Ascending aorta (tissue), 2 donors: Measurements from ENCODE around the gene CPSF3. TPM values are rescaled to one million over a fixed set of nuclear protein-coding genes. Genes with fewer than 3 reads are reported as not detected.

ENCODE experiments used
- DNase-seq, 2 donors: peaks; one replicate each; pipeline ENCODE4 v3.0.0-alpha.2; 2019; ENCODE audit warnings: low spot score in 2 of 2
- H3K27ac ChIP-seq, 2 donors: fragments of 200-600 bp; sonication (generic); one replicate each; pipeline ENCODE4 v1.5.1; 2016 to 2017; ENCODE audit warnings: mild to moderate bottlenecking in 1 of 2
- H3K27me3 ChIP-seq: fragments of 200-600 bp; sonication (generic); one replicate; pipeline ENCODE4 v1.5.1; 2017
- H3K36me3 ChIP-seq, 2 donors: fragments of 200-600 bp; sonication (generic); one replicate each; pipeline ENCODE4 v1.5.1; 2016
- H3K4me1 ChIP-seq, 2 donors: fragments of 200-600 bp; sonication (generic); one replicate each; pipeline ENCODE4 v1.5.1; 2016 to 2017; ENCODE audit warnings: mild to moderate bottlenecking in 1 of 2
- H3K4me3 ChIP-seq, 2 donors: fragments of 200-600 bp; sonication (generic); one replicate each; pipeline ENCODE4 v1.5.1; 2016 to 2017; ENCODE audit warnings: mild to moderate bottlenecking in 1 of 2
- H3K9me3 ChIP-seq, 2 donors: fragments of 200-600 bp; sonication (generic); one replicate each; pipeline ENCODE4 v1.5.1; 2016
- CTCF ChIP-seq, 3 experiments: fragments of 200-600 bp in 2 of 3; fragments of 450-650 bp in 1 of 3; sonication (generic) in 2 of 3; IDR thresholded peaks; one replicate each; pipeline ENCODE4 v1.5.1; 2016 to 2019; ENCODE audit warnings: antibody characterized with exemption in 3 of 3, mild to moderate bottlenecking in 1 of 3, moderate library complexity in 1 of 3
- intact Hi-C: fragments of 100-400 bp; cut with DNase I; formaldehyde crosslinking; loops from one replicate; pipeline ENCODE4 v1.15.1; 2023
- total RNA-seq: library from RNA; depleted of rRNA; stranded (reverse); fragments of >200 nt; gene quantifications from one replicate; pipeline ENCODE4 v1.1.0, GENCODE V29; 2016

CPSF3 gene
- total RNA-seq, 1 donor from 2014 or later = 5.3 TPM

GRCh38 chr2:9480157-9480556, 56.7 kb downstream of the CPSF3 start:
- intact Hi-C loops = no loop called here
- H3K36me3 ChIP-seq = peaks cover 36 to 60% of the 10 kb centered on the region in 2 donors

GRCh38 chr2:9483107-9483506, 59.7 kb downstream of the CPSF3 start:
- Histone ChIP-seq H3K36me3 (peaks cover 63 to 84% of the 10 kb centered on the region in 2 donors), H3K4me3 (no peak overlapping the region), H3K4me1 (peaks cover 0 to 2% of the 10 kb centered on the region in 2 donors), H3K27ac (no peak overlapping the region), H3K9me3 (no peaks in the 10 kb centered on the region), H3K27me3 (no peaks in the 10 kb centered on the region)
- intact Hi-C loops = no loop called here
- no peak for DNase-seq
- no peak for TF ChIP-seq CTCF (IDR thresholded peaks at IDR 0.05)

More at GRCh38 chr2:9480157-9480556, 56.7 kb downstream of the CPSF3 start:
- no peak for DNase-seq
- H3K4me1 ChIP-seq = peaks cover 0 to 16% of the 10 kb centered on the region in 2 donors
- no peak for TF ChIP-seq CTCF (IDR thresholded peaks at IDR 0.05)
- H3K4me3 ChIP-seq = no peak overlapping the region
- no peaks in the 10 kb centered on the region for H3K27me3 ChIP-seq
- no peak overlapping the region for H3K27ac ChIP-seq
- no peaks in the 10 kb centered on the region for H3K9me3 ChIP-seq

- no peak for TF ChIP-seq CTCF (IDR thresholded peaks at IDR 0.05)
- no peak for DNase-seq
- no peaks in the 10 kb centered on the region for H3K27me3 ChIP-seq
- H3K4me3 ChIP-seq = no peak overlapping the region
- H3K4me1 ChIP-seq = no peaks in the 10 kb centered on the region
- peaks cover 71 to 96% of the 10 kb centered on the region in 2 donors for H3K36me3 ChIP-seq
- H3K9me3 ChIP-seq = no peaks in the 10 kb centered on the region
- intact Hi-C loops = no loop called here
- peak overlapping the region in 1 of 2 donors; percentile 1 for H3K27ac ChIP-seq
These were observed 61.1 kb downstream of the CPSF3 start for GRCh38 chr2:9484533-9484932.

GRCh38 chr2:9488583-9489547, 65.4 kb downstream of the CPSF3 start:
- Histone ChIP-seq H3K36me3 (peaks cover 72 to 95% of the 10 kb centered on the region in 2 donors), H3K4me1 (no peaks in the 10 kb centered on the region), H3K27me3 (no peaks in the 10 kb centered on the region), H3K9me3 (no peaks in the 10 kb centered on the region), H3K27ac (no peak overlapping the region), H3K4me3 (no peak overlapping the region)
- intact Hi-C loops = no loop called here
- DNase-seq = no peak
- no peak for TF ChIP-seq CTCF (IDR thresholded peaks at IDR 0.05)

- TF ChIP-seq CTCF (IDR thresholded peaks at IDR 0.05) = no peak
- intact Hi-C loops = loop anchor here (5.0 kb wide), 1 partner anchor 57 kb away; no protein-coding TSS in a partner anchor
- no peaks in the 10 kb centered on the region for H3K27me3 ChIP-seq
These were observed 67.3 kb downstream of the CPSF3 start for GRCh38 chr2:9490789-9491188.

More at GRCh38 chr2:9490789-9491188, 67.3 kb downstream of the CPSF3 start:
- H3K9me3 ChIP-seq = no peaks in the 10 kb centered on the region
- no peaks in the 10 kb centered on the region for H3K4me1 ChIP-seq
- H3K27ac ChIP-seq = no peak overlapping the region
- H3K4me3 ChIP-seq = no peak overlapping the region
- peaks cover 65 to 92% of the 10 kb centered on the region in 2 donors for H3K36me3 ChIP-seq
- no peak for DNase-seq
